NB4 (cell line): ENCODE data around the gene PVALB.

ENCODE experiments used
- DNase-seq: peaks from one replicate; pipeline ENCODE4 v3.0.0; 2010; ENCODE audit warnings: low read depth
- H3K4me3 ChIP-seq: one replicate; pipeline ENCODE4 v1.5.1; 2011; ENCODE audit warnings: mild to moderate bottlenecking, low read depth, low read length, moderate library complexity
- MYC ChIP-seq: IDR thresholded peaks from 2 replicates; pipeline ENCODE4 v1.6.1; 2011; ENCODE audit warnings: low read depth, low read length
- POLR2A ChIP-seq: IDR thresholded peaks from 2 replicates; pipeline ENCODE4 v1.6.1; 2011; ENCODE audit warnings: mild to moderate bottlenecking; ENCODE audit not compliant: insufficient read length; ENCODE audit errors: extremely low read depth
- TF ChIP-seq, protein P1 (sequence below): IDR thresholded peaks from 2 replicates; pipeline ENCODE4 v1.6.1; 2011; ENCODE audit warnings: low read depth, low read length
- TF ChIP-seq, protein P2 (sequence below): IDR thresholded peaks from one replicate; pipeline ENCODE4 v1.5.1; 2012; ENCODE audit warnings: low read depth, low read length

The PVALB gene

DNA sequence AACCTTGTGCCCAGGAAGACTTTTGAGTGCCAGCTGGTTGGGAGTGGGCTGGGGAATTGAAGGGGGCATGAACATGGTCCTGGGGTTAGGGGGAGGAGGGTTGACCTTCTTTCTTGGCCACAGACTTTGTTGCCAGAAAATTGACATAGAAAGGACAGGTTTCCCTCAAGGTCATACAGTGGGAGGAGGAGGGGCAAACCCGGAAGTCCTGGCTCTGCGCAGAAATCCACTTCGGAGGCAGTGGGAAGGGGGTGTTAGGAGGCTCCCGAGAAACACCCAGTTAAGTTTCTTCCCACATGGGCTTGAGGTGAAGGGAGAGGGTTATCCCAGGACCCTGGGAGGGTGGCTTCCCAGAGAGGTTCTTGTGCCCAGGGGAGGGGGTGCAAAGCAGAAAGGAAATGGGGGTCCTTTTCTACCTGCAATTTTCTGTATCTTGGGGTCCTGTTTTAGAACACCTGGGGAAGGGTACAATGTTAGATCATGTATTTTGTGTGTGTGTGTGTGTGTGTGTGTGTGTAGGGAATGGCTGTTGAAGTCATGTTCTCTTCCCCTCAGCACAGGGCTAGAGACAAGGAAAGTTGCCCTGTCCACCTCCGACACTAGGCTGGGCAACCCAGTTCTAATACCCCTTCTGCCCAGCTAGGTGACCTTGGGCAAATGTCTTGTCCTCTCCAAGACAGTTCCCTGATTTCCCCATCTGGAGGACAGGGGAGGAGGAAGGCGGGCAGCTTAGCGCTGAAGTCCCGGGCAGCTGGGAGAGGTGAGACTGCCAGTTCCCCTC lies 1.1 kb downstream of the PVALB start:
- H3K4me3 ChIP-seq, result no peak overlapping the region
- DNase-seq, result no peak
- TF ChIP-seq POLR2A, result no peak
- TF ChIP-seq, protein P1, sequence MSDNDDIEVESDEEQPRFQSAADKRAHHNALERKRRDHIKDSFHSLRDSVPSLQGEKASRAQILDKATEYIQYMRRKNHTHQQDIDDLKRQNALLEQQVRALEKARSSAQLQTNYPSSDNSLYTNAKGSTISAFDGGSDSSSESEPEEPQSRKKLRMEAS, result no peak
- no peak for TF ChIP-seq MYC
- TF ChIP-seq, protein P2, sequence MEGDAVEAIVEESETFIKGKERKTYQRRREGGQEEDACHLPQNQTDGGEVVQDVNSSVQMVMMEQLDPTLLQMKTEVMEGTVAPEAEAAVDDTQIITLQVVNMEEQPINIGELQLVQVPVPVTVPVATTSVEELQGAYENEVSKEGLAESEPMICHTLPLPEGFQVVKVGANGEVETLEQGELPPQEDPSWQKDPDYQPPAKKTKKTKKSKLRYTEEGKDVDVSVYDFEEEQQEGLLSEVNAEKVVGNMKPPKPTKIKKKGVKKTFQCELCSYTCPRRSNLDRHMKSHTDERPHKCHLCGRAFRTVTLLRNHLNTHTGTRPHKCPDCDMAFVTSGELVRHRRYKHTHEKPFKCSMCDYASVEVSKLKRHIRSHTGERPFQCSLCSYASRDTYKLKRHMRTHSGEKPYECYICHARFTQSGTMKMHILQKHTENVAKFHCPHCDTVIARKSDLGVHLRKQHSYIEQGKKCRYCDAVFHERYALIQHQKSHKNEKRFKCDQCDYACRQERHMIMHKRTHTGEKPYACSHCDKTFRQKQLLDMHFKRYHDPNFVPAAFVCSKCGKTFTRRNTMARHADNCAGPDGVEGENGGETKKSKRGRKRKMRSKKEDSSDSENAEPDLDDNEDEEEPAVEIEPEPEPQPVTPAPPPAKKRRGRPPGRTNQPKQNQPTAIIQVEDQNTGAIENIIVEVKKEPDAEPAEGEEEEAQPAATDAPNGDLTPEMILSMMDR, result no peak

DNA sequence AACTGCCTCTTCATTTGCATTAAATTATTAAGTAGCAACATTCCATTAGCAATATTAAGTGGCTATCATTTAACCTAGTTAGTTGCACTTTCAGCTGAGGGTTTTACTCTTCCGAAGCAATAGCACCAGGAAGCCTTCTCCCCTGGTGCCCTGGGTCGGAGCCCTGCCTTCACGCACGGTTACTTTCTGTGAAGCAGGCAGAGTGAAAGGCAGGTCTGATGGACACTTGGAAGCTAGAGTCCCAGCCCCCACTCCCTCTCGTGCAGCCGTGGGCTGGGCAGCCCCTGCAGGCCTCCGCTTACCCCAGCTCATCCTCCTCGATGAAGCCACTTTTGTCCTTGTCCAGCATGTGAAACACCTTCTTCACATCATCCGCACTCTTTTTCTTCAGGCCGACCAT lies 2.0 kb downstream of the PVALB start:
- TF ChIP-seq, protein P2, result no peak
- no peak overlapping the region for H3K4me3 ChIP-seq
- DNase-seq, result no peak

DNA sequence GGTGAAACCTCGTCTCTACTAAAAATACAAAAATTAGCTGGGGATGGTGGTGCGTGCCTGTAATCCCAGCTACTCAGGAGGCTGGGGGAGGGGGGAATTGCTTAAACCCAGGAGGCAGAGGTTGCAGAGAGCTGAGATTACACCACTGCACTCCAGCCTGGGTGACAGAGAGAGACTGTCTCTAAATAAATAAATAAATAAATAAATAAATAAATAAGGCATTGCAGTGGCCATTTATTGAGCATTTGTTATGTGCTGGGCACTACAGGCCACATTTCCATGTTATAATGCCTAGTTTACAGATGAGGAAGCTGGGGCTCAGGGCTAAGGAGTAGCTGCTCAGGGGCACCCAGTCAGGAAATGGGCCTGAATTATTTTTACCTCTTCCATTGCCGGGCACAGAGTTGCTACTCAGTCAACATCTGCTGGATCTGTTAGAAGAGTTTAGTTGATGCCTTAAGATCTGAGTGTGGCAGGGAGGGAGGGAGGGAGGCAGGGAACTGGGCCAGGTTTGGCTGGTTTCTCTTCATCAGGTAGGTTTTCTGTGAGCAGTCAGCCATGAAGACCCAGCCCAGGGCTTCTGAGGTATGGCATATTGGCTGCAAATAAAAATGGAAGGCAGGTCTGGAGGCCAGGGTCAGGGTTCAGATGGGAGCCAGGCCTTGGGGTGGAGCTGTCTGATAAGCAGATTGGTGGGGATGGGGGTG lies 5.6 kb downstream of the PVALB start:
- H3K4me3 ChIP-seq, result no peak overlapping the region
- DNase-seq, result no peak
- TF ChIP-seq, protein P1, result no peak
- TF ChIP-seq POLR2A, result no peak
- TF ChIP-seq, protein P2, result no peak
- no peak for TF ChIP-seq MYC

DNA sequence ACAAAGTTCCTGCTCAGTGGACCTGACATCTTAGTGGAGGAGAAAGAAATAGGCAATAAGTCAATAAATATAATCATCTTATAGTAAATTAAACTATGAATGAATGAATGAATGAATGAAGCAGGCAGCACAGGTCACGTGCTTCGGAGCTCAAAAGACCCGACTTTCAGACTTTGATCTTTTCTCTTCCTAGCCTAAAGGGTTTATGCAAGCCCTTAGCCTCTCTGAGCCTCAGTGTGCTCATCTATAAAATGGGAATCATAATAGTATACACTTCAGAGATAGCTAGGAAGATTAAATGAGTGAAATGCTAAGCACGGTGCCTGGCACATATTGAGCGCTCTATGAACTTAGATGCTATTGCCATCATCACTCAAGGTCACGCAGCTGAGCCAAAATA lies 7.5 kb downstream of the PVALB start:
- TF ChIP-seq, protein P2, result no peak
- TF ChIP-seq MYC, result no peak
- TF ChIP-seq, protein P1, result no peak
- TF ChIP-seq POLR2A, result no peak
- DNase-seq, result no peak
- no peak overlapping the region for H3K4me3 ChIP-seq

DNA sequence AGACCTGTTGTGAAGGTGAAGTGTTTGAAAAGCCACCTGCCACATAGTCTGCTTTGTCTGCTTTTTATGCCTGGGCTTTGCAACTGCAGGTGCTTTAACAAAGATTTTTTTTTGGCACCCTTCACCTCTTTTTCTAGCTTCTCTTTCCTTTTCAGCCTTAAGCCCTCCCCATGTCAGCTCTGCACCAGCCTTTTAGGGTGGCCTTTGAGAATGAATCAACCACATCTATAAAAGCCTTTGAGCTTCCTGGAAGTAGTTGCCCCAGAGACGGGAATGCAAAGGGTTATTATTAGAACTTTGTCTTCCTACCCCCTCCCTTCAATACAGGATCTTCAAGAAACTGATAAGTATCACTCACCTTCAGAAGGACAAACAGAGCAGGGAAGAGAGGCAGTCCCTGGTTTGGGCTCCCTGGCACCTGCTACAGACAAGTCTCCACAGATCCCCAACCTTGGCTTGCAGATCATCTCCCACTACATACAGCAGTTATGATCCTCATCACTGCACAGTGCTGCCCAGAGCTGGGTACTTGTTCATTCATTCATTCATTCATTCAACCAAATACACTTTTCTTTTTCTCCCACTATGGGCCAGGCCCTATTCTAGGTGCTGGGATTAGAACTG lies 8.0 kb downstream of the PVALB start:
- H3K4me3 ChIP-seq, result no peak overlapping the region
- no peak for DNase-seq
- TF ChIP-seq, protein P2, result no peak
- no peak for TF ChIP-seq MYC
- no peak for TF ChIP-seq POLR2A
